A549 (cell line): Measurements from ENCODE around the gene GPRC6A. TPM values are rescaled to one million over a fixed set of nuclear protein-coding genes. Genes with fewer than 3 reads are reported as not detected.

Experiments used
- ATAC-seq, 2 experiments: fragments of 200-7000 bp in 1 of 2; fragments of >200 bp in 1 of 2; cut with Nextera tagmentation in 1 of 2; cut with Tn5 transposase in 1 of 2; 3 replicates each; pipeline versions ENCODE4 v1.8.0 to v1.9.1; 2018 to 2020; ENCODE audit warnings: mild to moderate bottlenecking in 1 of 2, moderate library complexity in 1 of 2
- CTCF ChIA-PET: fragments of 300-600 bp; sonication (Branson Sonifier 250); formaldehyde crosslinking; extraction: SDS; loops from one replicate; lab custom pipeline; 2021; ENCODE audit warnings: antibody characterized with exemption, inconsistent platforms; lab: Yijun Ruan, JAX
- POLR2A ChIA-PET: fragments of 350-600 bp; formaldehyde crosslinking; extraction: SDS; loops from one replicate; lab custom pipeline; 2021; ENCODE audit warnings: antibody characterized with exemption, inconsistent platforms; lab: Yijun Ruan, JAX
- DNase-seq, 2 experiments: peaks; one replicate each; pipeline versions ENCODE4 v3.0.0 to v3.0.0-alpha.2; 2011 to 2016; ENCODE audit warnings: low read depth in 1 of 2, low spot score in 1 of 2
- FAIRE-seq: peaks from 2 replicates; lab custom pipeline; 2011; peaks lifted over from hg19 to GRCh38; lab: Jason Lieb, UNC
- H3K27ac ChIP-seq, 2 experiments: fragments of >200 bp; sonication (Bioruptor Twin); formaldehyde crosslinking; 3 replicates each; pipeline ENCODE4 v1.5.1; 2016 to 2017
- H3K4me1 ChIP-seq: fragments of >200 bp; sonication (Bioruptor Twin); formaldehyde crosslinking; 3 replicates; pipeline ENCODE4 v1.6.1; 2016
- H3K4me2 ChIP-seq: fragments of >200 bp; sonication (Bioruptor Twin); formaldehyde crosslinking; 3 replicates; pipeline ENCODE4 v1.6.1; 2016
- H3K4me3 ChIP-seq: fragments of >200 bp; sonication (Bioruptor Twin); formaldehyde crosslinking; 3 replicates; pipeline ENCODE4 v1.5.1; 2016
- H3K9me3 ChIP-seq: fragments of >200 bp; sonication (Bioruptor Twin); formaldehyde crosslinking; 3 replicates; pipeline ENCODE4 v1.6.1; 2016
- CBX2 ChIP-seq: fragments of 200-600 bp; sonication (generic); IDR thresholded peaks from 2 replicates; pipeline ENCODE4 v1.6.1; 2016; ENCODE audit warnings: low read depth, mild to moderate bottlenecking, borderline replicate concordance
- CBX8 ChIP-seq: fragments of 200-600 bp; sonication (generic); IDR thresholded peaks from 2 replicates; pipeline ENCODE4 v1.6.1; 2016
- CHD4 ChIP-seq: fragments of 200-600 bp; sonication (generic); IDR thresholded peaks from 2 replicates; pipeline ENCODE4 v1.6.1; 2016; ENCODE audit warnings: antibody characterized with exemption, mild to moderate bottlenecking, borderline replicate concordance
- EP300 ChIP-seq, 2 experiments: fragments of >200 bp; sonication (Bioruptor Twin); formaldehyde crosslinking; IDR thresholded peaks; 2 replicates in 1 of 2; 3 replicates in 1 of 2; pipeline ENCODE4 v1.6.1; 2016 to 2017
- FOXS1 ChIP-seq: fragments of 250-450 bp; sonication (Bioruptor Pico); IDR thresholded peaks from 2 replicates; pipeline ENCODE4 v1.5.0; 2020; ENCODE audit warnings: mild to moderate bottlenecking, moderate library complexity
- HEYL ChIP-seq: fragments of 250-450 bp; sonication (Bioruptor Pico); IDR thresholded peaks from 2 replicates; pipeline ENCODE4 v1.8.0; 2021; ENCODE audit warnings: mild to moderate bottlenecking, moderate library complexity
- HOXA7 ChIP-seq: fragments of 250-450 bp; sonication (Bioruptor Pico); IDR thresholded peaks from 2 replicates; pipeline ENCODE4 v1.5.0; 2020; ENCODE audit warnings: mild to moderate bottlenecking, moderate library complexity
- HOXB13 ChIP-seq: fragments of 250-450 bp; sonication (Bioruptor Pico); IDR thresholded peaks from 2 replicates; pipeline ENCODE4 v1.5.0; 2020; ENCODE audit warnings: low read depth, mild to moderate bottlenecking, moderate library complexity
- JUNB ChIP-seq: fragments of >200 bp; sonication (Bioruptor Twin); formaldehyde crosslinking; IDR thresholded peaks from 2 replicates; pipeline ENCODE4 v1.6.1; 2016
- KDM1A ChIP-seq: fragments of 200-600 bp; sonication (generic); IDR thresholded peaks from 2 replicates; pipeline ENCODE4 v1.6.1; 2016; ENCODE audit warnings: low read depth, mild to moderate bottlenecking
- MAFK ChIP-seq: fragments of 450-650 bp; IDR thresholded peaks from 2 replicates; pipeline ENCODE4 v1.6.1; 2014; ENCODE audit not compliant: partially characterized antibody
- NPAS2 ChIP-seq: fragments of 250-450 bp; sonication (Bioruptor Pico); IDR thresholded peaks from 2 replicates; pipeline ENCODE4 v1.8.0; 2022; ENCODE audit warnings: mild to moderate bottlenecking, moderate library complexity, borderline replicate concordance
- RCOR1 ChIP-seq: fragments of 150-350 bp; IDR thresholded peaks from 2 replicates; pipeline ENCODE4 v1.6.1; 2014; ENCODE audit warnings: antibody characterized with exemption, low read length, low read depth
- RFX5 ChIP-seq: fragments of 450-650 bp; IDR thresholded peaks from 2 replicates; pipeline ENCODE4 v1.7.1; 2014; ENCODE audit warnings: antibody characterized with exemption, mild to moderate bottlenecking, moderate library complexity
- WGBS: methylation state at CpG from one replicate; pipeline ENCODE4 v1.1.6; 2017; ENCODE audit errors: missing lambda C conversion rate; 5-methylcytosine and 5-hydroxymethylcytosine counted together
- polyA plus RNA-seq, 4 experiments: library from polyadenylated mRNA; depleted of rRNA in 3 of 4; stranded (reverse); fragments of >200 nt; fragmentation: RNase III in 1 of 4; extraction: RNeasy Plus Mini Kit Qiagen cat#74134 plus additional on column Dnase treatment in 1 of 4; gene quantifications; 2 replicates in 3 of 4; 3 replicates in 1 of 4; pipeline ENCODE4 v1.2.3, GENCODE V29; 2011 to 2017
- TF ChIP-seq, protein P1 (sequence below): IDR thresholded peaks from 2 replicates; pipeline ENCODE4 v1.6.1; 2012
- TF ChIP-seq, protein P2 (sequence below): IDR thresholded peaks from 2 replicates; pipeline ENCODE4 v1.6.1; 2012
- TF ChIP-seq, protein P3 (sequence below): fragments of 250-450 bp; sonication (Bioruptor Pico); IDR thresholded peaks from 2 replicates; pipeline ENCODE4 v1.5.0; 2020; ENCODE audit warnings: low read depth, mild to moderate bottlenecking, moderate library complexity
- TF ChIP-seq, protein P4 (sequence below): fragments of >200 bp; sonication (Bioruptor Twin); formaldehyde crosslinking; IDR thresholded peaks from 3 replicates; pipeline ENCODE4 v1.6.1; 2016
- TF ChIP-seq, protein P5 (sequence below): fragments of 250-450 bp; sonication (Bioruptor Pico); IDR thresholded peaks from 2 replicates; pipeline ENCODE4 v1.5.0; 2021; ENCODE audit warnings: mild to moderate bottlenecking, moderate library complexity, borderline replicate concordance
- TF ChIP-seq, protein P6 (sequence below): fragments of >200 bp; sonication (Bioruptor Twin); formaldehyde crosslinking; IDR thresholded peaks from 3 replicates; pipeline ENCODE4 v1.5.1; 2016

The GPRC6A gene
- polyA plus RNA-seq, 2 of the 4 experiments (the other 2 are of a cell fraction), result not detected

DNA sequence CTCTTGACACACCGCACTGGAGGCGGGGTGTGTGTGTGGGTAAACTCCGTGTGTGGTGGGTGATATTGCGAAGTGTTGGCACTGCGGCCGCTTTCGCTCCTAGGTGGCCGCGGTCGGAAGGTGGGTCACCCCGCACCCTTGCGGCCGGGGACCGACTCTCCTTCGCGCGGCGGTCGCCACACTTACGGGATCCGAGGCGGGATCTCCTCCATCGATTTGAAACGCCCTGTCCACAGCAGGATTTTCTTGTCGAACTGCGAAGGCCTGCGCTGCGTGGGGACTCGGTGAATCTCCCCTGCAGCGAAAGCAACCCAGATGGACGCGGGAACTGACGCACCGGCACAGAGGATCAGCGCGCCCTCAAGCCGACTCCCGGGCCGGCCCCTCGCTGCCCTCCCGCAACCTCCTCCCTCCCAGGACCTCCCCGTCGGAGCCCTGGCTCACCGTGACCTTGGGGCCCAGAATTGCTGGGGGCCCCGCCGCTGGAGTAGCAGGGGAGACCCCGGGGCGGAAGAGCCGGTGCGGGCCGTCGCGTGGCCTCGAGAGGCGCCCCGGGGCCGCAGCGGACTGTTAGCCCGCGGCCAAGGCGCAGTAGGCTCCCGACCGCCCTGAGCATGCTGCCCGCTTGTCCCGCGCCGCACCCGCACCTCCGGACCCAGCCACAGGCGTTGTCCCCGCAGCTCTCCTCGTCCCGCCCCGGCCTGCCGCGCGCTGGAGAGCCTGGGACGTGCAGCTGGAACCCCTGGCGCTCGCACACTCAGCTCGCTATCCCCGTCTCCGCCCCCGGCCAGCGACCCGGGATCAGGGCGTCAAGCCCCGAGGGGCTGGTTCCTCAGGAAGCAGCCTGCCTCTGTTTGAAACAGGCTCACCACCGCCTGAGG, 63.7 kb downstream of the GPRC6A start, which contains the start of gene FAM162B:
TSS of gene FAM162B (minus strand) at position 759 of the 881 bp plus-strand sequence. CDS start at position 616, 143 bp downstream.
- 45% methylated on average over 35 of the region's 89 CpGs for WGBS
- FAIRE-seq (no peak), ATAC-seq (peak; percentile 68 to 87; a peak in 5 of 6 replicates), DNase-seq (peak in 1 of 2 experiments; percentile 2)
- Histone ChIP-seq H3K9me3 (no peaks in the 10 kb centered on the region), H3K27ac (peak within 1 kb of the TSS in 1 of 2 experiments; percentile 56; a peak in 2 of 6 replicates), H3K4me2 (peak within 1 kb of the TSS; percentile 77), H3K4me1 (no peaks in the 10 kb centered on the region), H3K4me3 (peak within 1 kb of the TSS; percentile 43)
- CTCF ChIA-PET, result interaction anchor here (1.8 kb wide), 1 partner anchor 82 kb away, joined by 4 read pairs; no protein-coding TSS in a partner anchor
- POLR2A ChIA-PET, result no interaction called here
- TF ChIP-seq KDM1A (no peak), JUNB (no peak), RFX5 (no peak), FOXS1 (no peak), HOXB13 (CRISPR knock-in tag) (no peak), CBX8 (no peak), CBX2 (no peak), HOXA7 (CRISPR knock-in tag) (no peak), MAFK (no peak), EP300 (IDR thresholded peaks at IDR 0.05) (no peak), RCOR1 (no peak), HEYL (no peak), CHD4 (no peak), NPAS2 (no peak)
- TF ChIP-seq, protein P1, sequence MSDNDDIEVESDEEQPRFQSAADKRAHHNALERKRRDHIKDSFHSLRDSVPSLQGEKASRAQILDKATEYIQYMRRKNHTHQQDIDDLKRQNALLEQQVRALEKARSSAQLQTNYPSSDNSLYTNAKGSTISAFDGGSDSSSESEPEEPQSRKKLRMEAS, result no peak
- TF ChIP-seq, protein P2, sequence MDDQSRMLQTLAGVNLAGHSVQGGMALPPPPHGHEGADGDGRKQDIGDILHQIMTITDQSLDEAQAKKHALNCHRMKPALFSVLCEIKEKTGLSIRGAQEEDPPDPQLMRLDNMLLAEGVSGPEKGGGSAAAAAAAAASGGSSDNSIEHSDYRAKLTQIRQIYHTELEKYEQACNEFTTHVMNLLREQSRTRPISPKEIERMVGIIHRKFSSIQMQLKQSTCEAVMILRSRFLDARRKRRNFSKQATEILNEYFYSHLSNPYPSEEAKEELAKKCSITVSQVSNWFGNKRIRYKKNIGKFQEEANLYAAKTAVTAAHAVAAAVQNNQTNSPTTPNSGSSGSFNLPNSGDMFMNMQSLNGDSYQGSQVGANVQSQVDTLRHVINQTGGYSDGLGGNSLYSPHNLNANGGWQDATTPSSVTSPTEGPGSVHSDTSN, result no peak
- TF ChIP-seq, protein P3, sequence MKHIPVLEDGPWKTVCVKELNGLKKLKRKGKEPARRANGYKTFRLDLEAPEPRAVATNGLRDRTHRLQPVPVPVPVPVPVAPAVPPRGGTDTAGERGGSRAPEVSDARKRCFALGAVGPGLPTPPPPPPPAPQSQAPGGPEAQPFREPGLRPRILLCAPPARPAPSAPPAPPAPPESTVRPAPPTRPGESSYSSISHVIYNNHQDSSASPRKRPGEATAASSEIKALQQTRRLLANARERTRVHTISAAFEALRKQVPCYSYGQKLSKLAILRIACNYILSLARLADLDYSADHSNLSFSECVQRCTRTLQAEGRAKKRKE, result no peak
- TF ChIP-seq, protein P4, sequence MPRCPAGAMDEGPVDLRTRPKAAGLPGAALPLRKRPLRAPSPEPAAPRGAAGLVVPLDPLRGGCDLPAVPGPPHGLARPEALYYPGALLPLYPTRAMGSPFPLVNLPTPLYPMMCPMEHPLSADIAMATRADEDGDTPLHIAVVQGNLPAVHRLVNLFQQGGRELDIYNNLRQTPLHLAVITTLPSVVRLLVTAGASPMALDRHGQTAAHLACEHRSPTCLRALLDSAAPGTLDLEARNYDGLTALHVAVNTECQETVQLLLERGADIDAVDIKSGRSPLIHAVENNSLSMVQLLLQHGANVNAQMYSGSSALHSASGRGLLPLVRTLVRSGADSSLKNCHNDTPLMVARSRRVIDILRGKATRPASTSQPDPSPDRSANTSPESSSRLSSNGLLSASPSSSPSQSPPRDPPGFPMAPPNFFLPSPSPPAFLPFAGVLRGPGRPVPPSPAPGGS, result no peak
- TF ChIP-seq, protein P5, sequence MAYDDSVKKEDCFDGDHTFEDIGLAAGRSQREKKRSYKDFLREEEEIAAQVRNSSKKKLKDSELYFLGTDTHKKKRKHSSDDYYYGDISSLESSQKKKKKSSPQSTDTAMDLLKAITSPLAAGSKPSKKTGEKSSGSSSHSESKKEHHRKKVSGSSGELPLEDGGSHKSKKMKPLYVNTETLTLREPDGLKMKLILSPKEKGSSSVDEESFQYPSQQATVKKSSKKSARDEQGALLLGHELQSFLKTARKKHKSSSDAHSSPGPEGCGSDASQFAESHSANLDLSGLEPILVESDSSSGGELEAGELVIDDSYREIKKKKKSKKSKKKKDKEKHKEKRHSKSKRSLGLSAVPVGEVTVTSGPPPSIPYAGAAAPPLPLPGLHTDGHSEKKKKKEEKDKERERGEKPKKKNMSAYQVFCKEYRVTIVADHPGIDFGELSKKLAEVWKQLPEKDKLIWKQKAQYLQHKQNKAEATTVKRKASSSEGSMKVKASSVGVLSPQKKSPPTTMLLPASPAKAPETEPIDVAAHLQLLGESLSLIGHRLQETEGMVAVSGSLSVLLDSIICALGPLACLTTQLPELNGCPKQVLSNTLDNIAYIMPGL (CRISPR knock-in tag), result no peak
- TF ChIP-seq, protein P6, sequence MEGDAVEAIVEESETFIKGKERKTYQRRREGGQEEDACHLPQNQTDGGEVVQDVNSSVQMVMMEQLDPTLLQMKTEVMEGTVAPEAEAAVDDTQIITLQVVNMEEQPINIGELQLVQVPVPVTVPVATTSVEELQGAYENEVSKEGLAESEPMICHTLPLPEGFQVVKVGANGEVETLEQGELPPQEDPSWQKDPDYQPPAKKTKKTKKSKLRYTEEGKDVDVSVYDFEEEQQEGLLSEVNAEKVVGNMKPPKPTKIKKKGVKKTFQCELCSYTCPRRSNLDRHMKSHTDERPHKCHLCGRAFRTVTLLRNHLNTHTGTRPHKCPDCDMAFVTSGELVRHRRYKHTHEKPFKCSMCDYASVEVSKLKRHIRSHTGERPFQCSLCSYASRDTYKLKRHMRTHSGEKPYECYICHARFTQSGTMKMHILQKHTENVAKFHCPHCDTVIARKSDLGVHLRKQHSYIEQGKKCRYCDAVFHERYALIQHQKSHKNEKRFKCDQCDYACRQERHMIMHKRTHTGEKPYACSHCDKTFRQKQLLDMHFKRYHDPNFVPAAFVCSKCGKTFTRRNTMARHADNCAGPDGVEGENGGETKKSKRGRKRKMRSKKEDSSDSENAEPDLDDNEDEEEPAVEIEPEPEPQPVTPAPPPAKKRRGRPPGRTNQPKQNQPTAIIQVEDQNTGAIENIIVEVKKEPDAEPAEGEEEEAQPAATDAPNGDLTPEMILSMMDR, result no peak
